SK-N-SH (cell line): Measurements from ENCODE around the gene NPHS1. TPM values are rescaled to one million over a fixed set of nuclear protein-coding genes. Genes with fewer than 3 reads are reported as not detected.

Source experiments
- CTCF ChIA-PET: fragments of 300-600, 350-600 bp; formaldehyde crosslinking; extraction: SDS; loops from one replicate; lab custom pipeline; 2021; lab: Yijun Ruan, JAX
- POLR2A ChIA-PET: fragments of 350-600 bp; sonication (Branson Sonifier 250); formaldehyde crosslinking; extraction: SDS; loops from one replicate; lab custom pipeline; 2020; ENCODE audit warnings: antibody characterized with exemption, inconsistent platforms; lab: Yijun Ruan, JAX
- DNase-seq: peaks from one replicate; pipeline ENCODE4 v3.0.0; 2012
- H2AFZ ChIP-seq: fragments of 200-600 bp; sonication (generic); 2 replicates; pipeline ENCODE4 v1.8.1; 2016; ENCODE audit warnings: antibody characterized with exemption, mild to moderate bottlenecking, low read depth
- H3F3A ChIP-seq: fragments of 200-600 bp; sonication (generic); replicated peaks from 2 replicates; pipeline ENCODE3; 2016; ENCODE audit warnings: antibody characterized with exemption, mild to moderate bottlenecking; ENCODE audit not compliant: insufficient read depth
- H3K27ac ChIP-seq, 2 experiments: fragments of 200-500 bp in 1 of 2; fragments of 200-600 bp in 1 of 2; sonication (Bioruptor generic) in 1 of 2; sonication (generic), shearing (Covaris generic) in 1 of 2; 2 replicates each; pipeline versions ENCODE4 v1.5.1 to v1.6.1; 2014 to 2016; ENCODE audit warnings: low read depth in 2 of 2, inconsistent platforms in 1 of 2, low read length in 1 of 2, mild to moderate bottlenecking in 1 of 2, mixed read lengths in 1 of 2
- H3K27me3 ChIP-seq: fragments of 200-600 bp; sonication (generic), shearing (Covaris generic); 2 replicates; pipeline ENCODE4 v1.6.1; 2016; ENCODE audit warnings: mixed run types; ENCODE audit not compliant: insufficient read depth
- H3K36me3 ChIP-seq, 2 experiments: fragments of 200-500 bp in 1 of 2; fragments of 200-600 bp in 1 of 2; sonication (Bioruptor generic) in 1 of 2; sonication (generic) in 1 of 2; replicated peaks in 1 of 2; 2 replicates each; pipeline versions ENCODE3 to v1.5.1; 2014 to 2016; ENCODE audit warnings: low read length in 1 of 2, mild to moderate bottlenecking in 1 of 2; ENCODE audit not compliant: insufficient read depth in 2 of 2, control insufficient read depth in 1 of 2
- H3K4me1 ChIP-seq, 2 experiments: fragments of 200-500 bp in 1 of 2; fragments of 200-600 bp in 1 of 2; sonication (Bioruptor generic) in 1 of 2; sonication (generic), shearing (Covaris generic) in 1 of 2; 2 replicates each; pipeline versions ENCODE4 v1.5.1 to v1.6.1; 2014 to 2016; ENCODE audit warnings: low read depth in 1 of 2, low read length in 1 of 2, mixed run types in 1 of 2; ENCODE audit not compliant: insufficient read depth in 2 of 2, control insufficient read depth in 1 of 2
- H3K4me2 ChIP-seq: fragments of 200-600 bp; sonication (generic), shearing (Covaris generic); 2 replicates; pipeline ENCODE4 v1.6.1; 2017; ENCODE audit warnings: mixed run types
- H3K4me3 ChIP-seq, 2 experiments: fragments of 200-500 bp in 1 of 2; fragments of 200-600 bp in 1 of 2; sonication (Bioruptor generic) in 1 of 2; sonication (generic), shearing (Covaris generic) in 1 of 2; 2 replicates each; pipeline versions ENCODE4 v1.5.1 to v1.8.1; 2014 to 2016; ENCODE audit warnings: low read depth in 2 of 2, inconsistent platforms in 1 of 2, low read length in 1 of 2, mild to moderate bottlenecking in 1 of 2, mixed read lengths in 1 of 2, moderate library complexity in 1 of 2
- H3K79me2 ChIP-seq: fragments of 200-600 bp; sonication (generic); 2 replicates; pipeline ENCODE4 v1.8.1; 2017; ENCODE audit warnings: mild to moderate bottlenecking; ENCODE audit not compliant: insufficient read depth
- H3K9ac ChIP-seq: fragments of 200-600 bp; sonication (generic); 2 replicates; pipeline ENCODE4 v1.6.1; 2017; ENCODE audit warnings: mixed run types
- H3K9me2 ChIP-seq: fragments of 200-600 bp; sonication (generic); 2 replicates; pipeline ENCODE4 v1.6.1; 2017; ENCODE audit warnings: mixed run types
- H3K9me3 ChIP-seq: fragments of 200-600 bp; sonication (generic); 2 replicates; pipeline ENCODE4 v1.6.1; 2017; ENCODE audit warnings: mixed run types, mild to moderate bottlenecking, moderate library complexity
- H4K20me1 ChIP-seq: fragments of 200-600 bp; sonication (generic); 2 replicates; pipeline ENCODE4 v1.6.1; 2017; ENCODE audit warnings: mild to moderate bottlenecking, mixed run types; ENCODE audit not compliant: insufficient read depth
- CHD2 ChIP-seq: fragments of 150-350 bp; IDR thresholded peaks from 2 replicates; pipeline ENCODE4 v1.6.1; 2018; ENCODE audit warnings: low read length; ENCODE audit not compliant: partially characterized antibody
- CTCF ChIP-seq: fragments of 200-600 bp; sonication (generic); IDR thresholded peaks from 2 replicates; pipeline ENCODE4 v1.6.1; 2017; ENCODE audit warnings: antibody characterized with exemption, mild to moderate bottlenecking, moderate library complexity
- FOSL2 ChIP-seq: IDR thresholded peaks from 2 replicates; pipeline ENCODE4 v1.4.0; 2012; ENCODE audit warnings: low read depth, mild to moderate bottlenecking, moderate library complexity, borderline replicate concordance
- GATA2 ChIP-seq: sonication (generic); formaldehyde crosslinking; IDR thresholded peaks from 2 replicates; pipeline ENCODE4 v1.5.0; 2020; ENCODE audit warnings: mild to moderate bottlenecking, missing genetic modification reagents
- IRF3 ChIP-seq: fragments of 150-350 bp; IDR thresholded peaks from 2 replicates; pipeline ENCODE4 v1.6.1; 2016; ENCODE audit warnings: mild to moderate bottlenecking, low read depth, low read length
- JUND ChIP-seq: IDR thresholded peaks from 2 replicates; pipeline ENCODE4 v1.4.0; 2012
- MAX ChIP-seq: IDR thresholded peaks from 2 replicates; pipeline ENCODE4 v1.4.0; 2012; ENCODE audit warnings: low read depth
- MEF2A ChIP-seq: IDR thresholded peaks from 2 replicates; pipeline ENCODE4 v1.4.0; 2012; ENCODE audit warnings: low read depth, borderline replicate concordance
- NRF1 ChIP-seq: IDR thresholded peaks from 2 replicates; pipeline ENCODE4 v1.6.1; 2012; ENCODE audit warnings: low read depth, mild to moderate bottlenecking, low read length
- RAD21 ChIP-seq: IDR thresholded peaks from 2 replicates; pipeline ENCODE4 v1.6.1; 2012; ENCODE audit warnings: mild to moderate bottlenecking, low read length
- RCOR1 ChIP-seq: fragments of 150-350 bp; IDR thresholded peaks from 2 replicates; pipeline ENCODE4 v1.6.1; 2017; ENCODE audit warnings: antibody characterized with exemption, low read length
- RFX5 ChIP-seq: IDR thresholded peaks from 2 replicates; pipeline ENCODE4 v1.6.1; 2012; ENCODE audit warnings: mild to moderate bottlenecking, improper control_type of control experiment, low read length
- RXRA ChIP-seq: IDR thresholded peaks from 2 replicates; pipeline ENCODE4 v1.4.0; 2012; ENCODE audit warnings: low read depth, mild to moderate bottlenecking, borderline replicate concordance
- TCF12 ChIP-seq: IDR thresholded peaks from 2 replicates; pipeline ENCODE4 v1.4.0; 2012
- YY1 ChIP-seq: IDR thresholded peaks from 2 replicates; pipeline ENCODE4 v1.4.0; 2012; ENCODE audit warnings: low read depth, mild to moderate bottlenecking
- WGBS: methylation state at CpG from one replicate; pipeline ENCODE4 v1.1.6; 2017; ENCODE audit warnings: low lambda C conversion rate; 5-methylcytosine and 5-hydroxymethylcytosine counted together
- polyA plus RNA-seq, 3 experiments: library from polyadenylated mRNA; depleted of rRNA; stranded (reverse); fragments of >200 nt; gene quantifications; 2 replicates each; pipeline ENCODE4 v1.2.3, GENCODE V29; 2012
- TF ChIP-seq, protein P1 (sequence below): fragments of 150-350 bp; IDR thresholded peaks from 2 replicates; pipeline ENCODE4 v1.6.1; 2017; ENCODE audit warnings: antibody characterized with exemption, low read length, low read depth, borderline replicate concordance
- TF ChIP-seq, protein P2 (sequence below): IDR thresholded peaks from 2 replicates; pipeline ENCODE4 v1.4.0; 2012; ENCODE audit warnings: low read depth, borderline replicate concordance
- TF ChIP-seq, protein P3 (sequence below): IDR thresholded peaks from 2 replicates; pipeline ENCODE4 v1.6.1; 2012; ENCODE audit warnings: mild to moderate bottlenecking, low read depth, low read length, moderate library complexity
- TF ChIP-seq, protein P4 (sequence below): IDR thresholded peaks from 2 replicates; pipeline ENCODE4; 2012

The NPHS1 gene
- polyA plus RNA-seq, 1 of the 3 experiments (the other 2 are of a cell fraction), result not detected

DNA sequence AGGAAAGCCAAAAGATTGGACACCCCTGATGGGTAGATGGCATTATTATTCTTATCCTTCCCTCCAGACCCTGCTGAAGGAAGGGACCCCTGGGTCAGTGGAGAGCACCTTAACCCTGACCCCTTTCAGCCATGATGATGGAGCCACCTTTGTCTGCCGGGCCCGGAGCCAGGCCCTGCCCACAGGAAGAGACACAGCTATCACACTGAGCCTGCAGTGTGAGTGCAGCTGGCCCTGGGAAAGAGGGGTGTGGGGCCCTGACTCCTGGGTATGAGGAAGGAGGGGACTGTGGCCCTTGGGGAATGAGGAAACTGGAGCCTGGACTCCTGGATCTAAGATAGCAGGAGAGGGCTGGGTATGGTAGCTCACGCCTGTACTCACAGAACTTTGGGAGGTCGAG lies 7.1 kb upstream of the NPHS1 start:
- Histone ChIP-seq H2AFZ (no peak overlapping the region), H3K27me3 (no peaks in the 10 kb centered on the region), H4K20me1 (no peaks in the 10 kb centered on the region), H3K9ac (no peak overlapping the region), H3K9me3 (no peaks in the 10 kb centered on the region), H3K4me3 (no peak overlapping the region), H3K4me1 (peaks cover 0 to 11% of the 10 kb centered on the region in 2 experiments; a peak in 1 of 4 replicates)
- CTCF ChIA-PET, result interaction anchor here (1.2 kb wide), 1 partner anchor 9 kb away, joined by 5 read pairs; no protein-coding TSS in a partner anchor
- TF ChIP-seq RFX5 (no peak), JUND (no peak), MAX (no peak), RCOR1 (no peak), NRF1 (no peak), RAD21 (no peak), RXRA (no peak), CTCF (no peak), GATA2 (CRISPR knock-in tag) (no peak), TCF12 (no peak), FOSL2 (no peak), CHD2 (no peak), YY1 (no peak), IRF3 (no peak), MEF2A (no peak)
- TF ChIP-seq, protein P1, sequence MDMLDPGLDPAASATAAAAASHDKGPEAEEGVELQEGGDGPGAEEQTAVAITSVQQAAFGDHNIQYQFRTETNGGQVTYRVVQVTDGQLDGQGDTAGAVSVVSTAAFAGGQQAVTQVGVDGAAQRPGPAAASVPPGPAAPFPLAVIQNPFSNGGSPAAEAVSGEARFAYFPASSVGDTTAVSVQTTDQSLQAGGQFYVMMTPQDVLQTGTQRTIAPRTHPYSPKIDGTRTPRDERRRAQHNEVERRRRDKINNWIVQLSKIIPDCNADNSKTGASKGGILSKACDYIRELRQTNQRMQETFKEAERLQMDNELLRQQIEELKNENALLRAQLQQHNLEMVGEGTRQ, result no peak
- TF ChIP-seq, protein P2, sequence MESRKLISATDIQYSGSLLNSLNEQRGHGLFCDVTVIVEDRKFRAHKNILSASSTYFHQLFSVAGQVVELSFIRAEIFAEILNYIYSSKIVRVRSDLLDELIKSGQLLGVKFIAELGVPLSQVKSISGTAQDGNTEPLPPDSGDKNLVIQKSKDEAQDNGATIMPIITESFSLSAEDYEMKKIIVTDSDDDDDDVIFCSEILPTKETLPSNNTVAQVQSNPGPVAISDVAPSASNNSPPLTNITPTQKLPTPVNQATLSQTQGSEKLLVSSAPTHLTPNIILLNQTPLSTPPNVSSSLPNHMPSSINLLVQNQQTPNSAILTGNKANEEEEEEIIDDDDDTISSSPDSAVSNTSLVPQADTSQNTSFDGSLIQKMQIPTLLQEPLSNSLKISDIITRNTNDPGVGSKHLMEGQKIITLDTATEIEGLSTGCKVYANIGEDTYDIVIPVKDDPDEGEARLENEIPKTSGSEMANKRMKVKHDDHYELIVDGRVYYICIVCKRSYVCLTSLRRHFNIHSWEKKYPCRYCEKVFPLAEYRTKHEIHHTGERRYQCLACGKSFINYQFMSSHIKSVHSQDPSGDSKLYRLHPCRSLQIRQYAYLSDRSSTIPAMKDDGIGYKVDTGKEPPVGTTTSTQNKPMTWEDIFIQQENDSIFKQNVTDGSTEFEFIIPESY, result no peak
- TF ChIP-seq, protein P3, sequence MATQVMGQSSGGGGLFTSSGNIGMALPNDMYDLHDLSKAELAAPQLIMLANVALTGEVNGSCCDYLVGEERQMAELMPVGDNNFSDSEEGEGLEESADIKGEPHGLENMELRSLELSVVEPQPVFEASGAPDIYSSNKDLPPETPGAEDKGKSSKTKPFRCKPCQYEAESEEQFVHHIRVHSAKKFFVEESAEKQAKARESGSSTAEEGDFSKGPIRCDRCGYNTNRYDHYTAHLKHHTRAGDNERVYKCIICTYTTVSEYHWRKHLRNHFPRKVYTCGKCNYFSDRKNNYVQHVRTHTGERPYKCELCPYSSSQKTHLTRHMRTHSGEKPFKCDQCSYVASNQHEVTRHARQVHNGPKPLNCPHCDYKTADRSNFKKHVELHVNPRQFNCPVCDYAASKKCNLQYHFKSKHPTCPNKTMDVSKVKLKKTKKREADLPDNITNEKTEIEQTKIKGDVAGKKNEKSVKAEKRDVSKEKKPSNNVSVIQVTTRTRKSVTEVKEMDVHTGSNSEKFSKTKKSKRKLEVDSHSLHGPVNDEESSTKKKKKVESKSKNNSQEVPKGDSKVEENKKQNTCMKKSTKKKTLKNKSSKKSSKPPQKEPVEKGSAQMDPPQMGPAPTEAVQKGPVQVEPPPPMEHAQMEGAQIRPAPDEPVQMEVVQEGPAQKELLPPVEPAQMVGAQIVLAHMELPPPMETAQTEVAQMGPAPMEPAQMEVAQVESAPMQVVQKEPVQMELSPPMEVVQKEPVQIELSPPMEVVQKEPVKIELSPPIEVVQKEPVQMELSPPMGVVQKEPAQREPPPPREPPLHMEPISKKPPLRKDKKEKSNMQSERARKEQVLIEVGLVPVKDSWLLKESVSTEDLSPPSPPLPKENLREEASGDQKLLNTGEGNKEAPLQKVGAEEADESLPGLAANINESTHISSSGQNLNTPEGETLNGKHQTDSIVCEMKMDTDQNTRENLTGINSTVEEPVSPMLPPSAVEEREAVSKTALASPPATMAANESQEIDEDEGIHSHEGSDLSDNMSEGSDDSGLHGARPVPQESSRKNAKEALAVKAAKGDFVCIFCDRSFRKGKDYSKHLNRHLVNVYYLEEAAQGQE, result no peak
- TF ChIP-seq, protein P4, sequence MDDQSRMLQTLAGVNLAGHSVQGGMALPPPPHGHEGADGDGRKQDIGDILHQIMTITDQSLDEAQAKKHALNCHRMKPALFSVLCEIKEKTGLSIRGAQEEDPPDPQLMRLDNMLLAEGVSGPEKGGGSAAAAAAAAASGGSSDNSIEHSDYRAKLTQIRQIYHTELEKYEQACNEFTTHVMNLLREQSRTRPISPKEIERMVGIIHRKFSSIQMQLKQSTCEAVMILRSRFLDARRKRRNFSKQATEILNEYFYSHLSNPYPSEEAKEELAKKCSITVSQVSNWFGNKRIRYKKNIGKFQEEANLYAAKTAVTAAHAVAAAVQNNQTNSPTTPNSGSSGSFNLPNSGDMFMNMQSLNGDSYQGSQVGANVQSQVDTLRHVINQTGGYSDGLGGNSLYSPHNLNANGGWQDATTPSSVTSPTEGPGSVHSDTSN, result no peak
- TF ChIP-seq, all 33 proteins: peak for 0
- Histone ChIP-seq H3K9me2 (no peaks in the 10 kb centered on the region), H3K36me3 (no peaks in the 10 kb centered on the region), H3K4me2 (no peak overlapping the region), H3F3A (no peaks in the 10 kb centered on the region), H3K79me2 (no peaks in the 10 kb centered on the region), H3K27ac (no peak overlapping the region)
- POLR2A ChIA-PET, result no interaction called here
- no peak for DNase-seq
- WGBS, result 66% methylated on average over 4 of the region's 4 CpGs
